Natural killer cell treated with Interleukin-12 subunit alpha and Interleukin-12 subunit beta and Interleukin-15 and Interleukin-18, amount 100 ng/mL, for 72 hours (primary cell): ENCODE results near the gene KIF19. TPM values are rescaled to one million over a fixed set of nuclear protein-coding genes. Genes with fewer than 3 reads are reported as not detected.

Experiments used
- ATAC-seq, 2 donors: fragments of 150-1000 bp; cut with Tn5 transposase in 1 of 2; sonication (Bioruptor Pico), chemical (Tn5 transposase) in 1 of 2; 2 replicates each; pipeline ENCODE4 v1.10.0; 2021
- DNase-seq: peaks from one replicate; pipeline ENCODE4 v3.0.0; 2022; ENCODE audit warnings: low spot score
- H3K27ac Mint-ChIP-seq, 2 donors: 1 replicate in 1 of 2; 2 replicates in 1 of 2; pipeline ENCODE4 v1.8.0; 2022; ENCODE audit warnings: mixed read lengths in 2 of 2, mild to moderate bottlenecking in 1 of 2, moderate library complexity in 1 of 2
- H3K27me3 Mint-ChIP-seq, 2 donors: 1 replicate in 1 of 2; 2 replicates in 1 of 2; pipeline ENCODE4 v1.8.0; 2022; ENCODE audit warnings: mixed read lengths in 2 of 2
- H3K36me3 Mint-ChIP-seq: one replicate; pipeline ENCODE4 v1.8.0; 2022; ENCODE audit warnings: mixed read lengths
- H3K4me1 Mint-ChIP-seq, 2 donors: 1 replicate in 1 of 2; 2 replicates in 1 of 2; pipeline ENCODE4 v1.8.0; 2022; ENCODE audit warnings: low read depth in 2 of 2, mixed read lengths in 2 of 2, mild to moderate bottlenecking in 1 of 2
- H3K4me3 Mint-ChIP-seq: one replicate; pipeline ENCODE4 v1.8.0; 2022; ENCODE audit warnings: mixed read lengths
- H3K9me3 Mint-ChIP-seq: 2 replicates; pipeline ENCODE4 v1.8.0; 2022; ENCODE audit warnings: mixed read lengths
- total RNA-seq, 2 donors: library from RNA; stranded (reverse); gene quantifications; one replicate each; pipeline ENCODE4 v1.2.3, GENCODE V29; 2022

The KIF19 gene
- total RNA-seq, 2 donors from 2014 or later, result 0.29 TPM; not detected in 1

DNA sequence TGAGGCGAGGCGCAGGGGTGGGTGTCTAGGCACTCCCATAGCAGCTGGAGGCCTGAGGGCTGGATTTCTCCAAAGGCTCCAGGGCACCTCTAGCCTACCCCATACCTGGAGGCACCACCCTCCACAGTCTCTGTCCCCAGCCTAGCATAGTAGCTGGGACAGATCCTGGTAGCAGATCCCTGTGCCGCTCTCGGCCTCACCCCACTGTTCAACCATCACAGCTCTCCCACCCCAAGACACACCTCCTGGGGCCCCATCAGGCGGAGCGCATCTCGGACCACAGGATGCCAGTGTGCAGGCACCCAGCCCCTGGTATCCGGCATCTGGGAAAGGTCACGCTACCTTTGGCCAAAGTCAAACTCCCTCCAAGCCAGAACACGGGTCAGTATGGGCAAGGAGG is 28.5 kb downstream of the KIF19 start:
- no peak for DNase-seq
- Mint-ChIP-seq H3K36me3 (no peaks in the 10 kb centered on the region), H3K4me3 (no peak overlapping the region), H3K4me1 (peaks cover 0 to 7% of the 10 kb centered on the region in 2 donors), H3K27me3 (peaks cover 9 to 27% of the 10 kb centered on the region in 2 donors), H3K9me3 (no peaks in the 10 kb centered on the region), H3K27ac (no peak overlapping the region)
- peak in 1 of 2 donors; percentile 3 for ATAC-seq

DNA sequence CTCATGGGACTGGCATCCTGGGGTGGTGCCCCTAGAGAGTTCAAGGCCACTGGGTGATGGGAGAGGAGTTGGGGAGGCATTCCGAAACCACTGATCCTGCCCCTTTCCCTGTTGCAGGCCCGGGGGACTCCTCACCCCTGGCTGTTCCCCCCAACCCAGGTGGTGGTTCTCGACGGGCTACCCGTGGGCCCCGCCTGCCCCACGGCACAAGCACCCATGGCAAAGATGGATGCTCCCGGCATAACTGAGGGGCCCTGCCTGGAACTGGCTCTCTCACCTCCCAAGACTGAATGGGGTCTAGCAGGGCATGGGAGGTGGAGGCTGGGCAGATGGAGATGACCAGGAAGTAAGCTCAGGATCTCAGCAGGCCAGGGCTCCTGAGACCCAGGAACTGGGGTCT is 29.0 kb downstream of the KIF19 start:
- Mint-ChIP-seq H3K4me3 (no peak overlapping the region), H3K9me3 (no peaks in the 10 kb centered on the region), H3K27me3 (peaks cover 9 to 25% of the 10 kb centered on the region in 2 donors), H3K36me3 (no peaks in the 10 kb centered on the region), H3K4me1 (peaks cover 0 to 7% of the 10 kb centered on the region in 2 donors), H3K27ac (no peak overlapping the region)
- ATAC-seq (no peak), DNase-seq (no peak)

- Mint-ChIP-seq H3K27ac (no peak overlapping the region), H3K36me3 (no peaks in the 10 kb centered on the region), H3K4me3 (no peak overlapping the region), H3K4me1 (peaks cover 0 to 7% of the 10 kb centered on the region in 2 donors), H3K9me3 (no peaks in the 10 kb centered on the region), H3K27me3 (peaks cover 17 to 26% of the 10 kb centered on the region in 2 donors)
- ATAC-seq (peak; percentile 25 to 32), DNase-seq (no peak)
Observed at GRCh38 chr17:74356646-74357465, 30.8 kb downstream of the KIF19 start.

DNA sequence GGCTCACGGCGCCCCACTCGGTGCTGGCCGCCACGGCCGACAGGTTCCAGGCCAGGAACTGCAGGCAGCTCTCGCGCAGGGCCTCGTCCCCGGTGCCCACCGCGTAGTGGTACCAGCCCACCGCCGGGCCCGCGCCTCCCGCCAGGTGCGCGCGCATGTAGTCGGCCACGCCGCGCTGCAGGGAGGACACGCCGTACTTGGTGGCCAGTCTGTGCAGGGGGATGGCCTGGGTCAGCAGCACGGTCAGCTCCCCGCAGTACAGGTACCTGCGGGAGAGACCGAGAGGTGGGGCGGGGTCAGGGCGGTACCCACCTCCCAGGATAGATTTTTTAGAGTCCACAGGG is 31.4 kb downstream of the KIF19 start:
- H3K27ac Mint-ChIP-seq, result no peak overlapping the region
- ATAC-seq (no peak), DNase-seq (no peak)
- peaks cover 0 to 7% of the 10 kb centered on the region in 2 donors for H3K4me1 Mint-ChIP-seq
- no peak overlapping the region for H3K4me3 Mint-ChIP-seq
- no peaks in the 10 kb centered on the region for H3K36me3 Mint-ChIP-seq
- no peaks in the 10 kb centered on the region for H3K9me3 Mint-ChIP-seq
- H3K27me3 Mint-ChIP-seq, result peaks cover 17 to 26% of the 10 kb centered on the region in 2 donors

GRCh38 chr17:74358697-74359096 is 32.7 kb downstream of the KIF19 start:
- Mint-ChIP-seq H3K4me1 (peaks cover 0 to 7% of the 10 kb centered on the region in 2 donors), H3K27me3 (peaks cover 17 to 22% of the 10 kb centered on the region in 2 donors), H3K36me3 (no peaks in the 10 kb centered on the region), H3K27ac (no peak overlapping the region), H3K4me3 (no peak overlapping the region), H3K9me3 (no peaks in the 10 kb centered on the region)
- DNase-seq (no peak), ATAC-seq (no peak)

DNA sequence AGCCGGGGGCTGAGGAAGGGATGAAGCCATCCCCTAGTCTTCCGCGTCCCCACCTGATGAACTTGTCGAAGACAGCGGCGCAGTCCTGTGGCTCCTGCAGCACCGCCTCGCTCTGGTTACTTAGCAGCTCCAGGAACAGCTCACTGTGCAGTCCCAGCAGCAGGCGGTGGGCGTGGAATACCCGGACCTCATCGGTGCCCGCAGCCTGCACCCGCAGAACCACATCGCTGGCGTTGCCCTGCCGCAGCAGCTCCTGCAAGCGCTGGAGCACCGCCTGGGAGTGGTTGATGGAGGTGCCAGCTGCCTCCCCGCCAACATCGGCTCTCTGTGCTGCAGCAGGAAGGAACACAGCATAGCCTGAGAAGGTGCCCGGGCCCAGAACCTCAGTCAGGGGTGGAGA is 33.9 kb downstream of the KIF19 start:
- ATAC-seq, result no peak
- Mint-ChIP-seq H3K4me3 (no peak overlapping the region), H3K27me3 (peaks cover 13 to 17% of the 10 kb centered on the region in 2 donors), H3K4me1 (peaks cover 0 to 3% of the 10 kb centered on the region in 2 donors), H3K27ac (no peak overlapping the region), H3K36me3 (no peaks in the 10 kb centered on the region), H3K9me3 (no peaks in the 10 kb centered on the region)
- no peak for DNase-seq

DNA sequence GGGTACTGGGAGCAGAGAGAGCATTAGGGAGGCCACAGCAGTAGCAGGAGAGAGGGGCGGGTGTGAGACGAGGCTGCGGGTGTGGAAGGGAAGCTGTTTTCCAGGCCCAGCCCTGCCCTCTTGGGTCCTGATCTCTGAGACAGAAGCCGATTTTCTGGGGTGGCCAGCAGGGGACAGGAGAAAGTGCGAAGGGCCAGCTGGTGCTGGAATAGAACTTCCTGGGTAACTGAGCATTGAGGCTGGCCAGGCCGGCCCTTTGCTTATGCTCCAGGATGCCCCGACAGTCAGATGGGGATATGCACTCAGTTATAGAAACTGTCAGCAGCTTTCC is 34.8 kb downstream of the KIF19 start:
- Mint-ChIP-seq H3K4me1 (peaks cover 0 to 3% of the 10 kb centered on the region in 2 donors), H3K36me3 (no peaks in the 10 kb centered on the region), H3K27me3 (peaks cover 13 to 17% of the 10 kb centered on the region in 2 donors), H3K4me3 (no peak overlapping the region), H3K27ac (no peak overlapping the region), H3K9me3 (no peaks in the 10 kb centered on the region)
- DNase-seq, result no peak
- no peak for ATAC-seq

DNA sequence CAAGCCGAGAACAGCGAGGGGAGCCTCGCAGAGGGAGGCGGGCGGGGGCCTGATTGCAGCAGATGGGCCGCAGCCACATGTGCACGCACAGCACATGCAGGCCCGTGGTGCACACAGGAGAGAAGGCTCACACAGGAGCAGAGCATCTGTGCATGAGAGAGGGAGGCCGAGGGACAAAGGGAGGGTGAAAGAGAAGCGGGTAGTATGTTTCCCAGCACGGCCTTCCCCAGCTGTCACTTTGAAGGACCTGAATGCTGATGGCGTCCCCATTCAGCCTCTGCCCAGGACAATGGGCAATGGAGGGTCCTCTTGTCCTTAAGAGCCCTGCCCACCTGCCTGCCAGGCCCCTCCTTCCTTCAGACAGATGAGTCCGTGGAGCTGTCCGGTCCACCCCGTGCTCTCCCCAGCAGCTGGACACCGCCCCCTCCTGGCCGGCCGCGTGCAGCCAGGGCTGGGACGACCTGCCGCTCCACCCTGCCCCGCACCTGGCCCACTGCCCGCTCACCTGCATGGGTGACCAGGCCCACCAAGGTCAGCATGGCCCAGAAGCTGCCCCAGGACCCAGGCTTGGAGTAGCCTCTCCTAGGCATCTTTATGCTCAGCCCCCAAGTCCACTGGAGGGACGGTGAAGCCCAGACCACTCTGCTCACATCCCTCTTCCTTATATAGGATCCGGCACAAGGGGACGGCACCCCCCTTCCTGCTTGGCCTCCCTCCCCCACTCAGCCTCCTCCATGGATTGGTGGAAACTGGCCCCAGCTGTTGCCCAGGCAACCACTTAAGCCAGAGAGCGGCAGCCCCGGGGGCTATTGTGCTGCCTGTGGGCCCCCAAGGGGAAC is 35.4 kb downstream of the KIF19 start, which contains the start of gene BTBD17:
Gene BTBD17 (minus strand): TSS at position 639 of the 839 bp plus-strand sequence. CDS start 49 bp downstream, at position 590.
- Mint-ChIP-seq H3K4me1 (peaks cover 0 to 3% of the 10 kb centered on the region in 2 donors), H3K9me3 (no peaks in the 10 kb centered on the region), H3K27ac (no peak within 1 kb of the TSS), H3K36me3 (no peaks in the 10 kb centered on the region), H3K27me3 (peaks cover 13 to 17% of the 10 kb centered on the region in 2 donors), H3K4me3 (no peak within 1 kb of the TSS)
- peak; percentile 60 to 71 for ATAC-seq
- no peak for DNase-seq

DNA sequence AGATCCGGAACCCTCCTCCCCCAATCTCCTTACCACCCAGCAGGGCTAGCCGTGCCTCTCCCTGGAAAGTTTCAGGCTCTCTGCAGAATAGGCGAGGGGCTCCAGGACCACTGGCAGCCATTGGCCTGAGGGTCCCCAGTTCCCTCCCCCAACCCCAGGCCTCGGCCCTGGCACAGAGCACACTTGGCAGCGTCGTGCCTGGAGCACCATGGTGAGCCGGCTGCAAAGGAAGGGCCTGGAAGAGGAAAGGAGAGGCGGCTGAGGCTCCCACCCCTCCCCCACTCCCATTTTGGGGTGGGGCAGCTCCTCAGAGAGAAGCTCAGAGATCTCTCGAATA is 36.0 kb downstream of the KIF19 start:
- Mint-ChIP-seq H3K27me3 (peaks cover 13 to 17% of the 10 kb centered on the region in 2 donors), H3K9me3 (no peaks in the 10 kb centered on the region), H3K4me1 (peaks cover 0 to 3% of the 10 kb centered on the region in 2 donors), H3K4me3 (no peak overlapping the region), H3K27ac (no peak overlapping the region), H3K36me3 (no peaks in the 10 kb centered on the region)
- DNase-seq (no peak), ATAC-seq (no peak)

DNA sequence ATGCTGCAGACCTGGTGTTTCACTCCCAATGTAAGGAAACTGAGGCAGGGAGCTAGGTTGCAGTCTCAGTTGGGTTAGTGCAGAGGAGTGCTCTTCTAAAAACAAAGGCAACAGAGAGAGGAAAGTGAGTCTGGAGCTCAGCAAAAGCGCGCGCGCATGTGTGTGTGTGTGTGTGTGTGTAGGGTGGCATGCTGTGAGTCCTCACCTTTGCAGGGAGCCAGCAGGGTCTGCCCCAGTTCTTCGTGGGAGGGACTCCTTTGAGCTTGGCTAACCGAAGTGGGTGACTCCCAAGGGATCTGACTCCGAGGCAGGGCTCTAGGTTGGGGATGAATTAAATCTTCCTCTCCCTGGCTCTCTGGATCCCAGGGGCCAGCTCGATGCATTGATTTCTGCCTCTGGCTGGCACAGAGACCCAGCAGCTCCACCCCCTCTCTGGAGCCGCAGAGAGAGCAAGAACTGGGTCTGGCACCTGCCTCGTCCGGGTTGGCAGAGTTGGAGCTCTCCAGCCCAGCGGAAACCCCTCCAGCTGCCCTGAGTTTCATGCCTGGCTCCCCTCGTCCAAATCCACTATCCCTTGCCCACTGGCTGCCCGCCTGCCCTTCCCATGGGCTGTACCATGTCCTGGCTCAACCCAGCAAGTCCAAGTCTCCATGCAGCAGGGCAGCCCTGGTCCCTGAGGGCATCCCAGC is 36.9 kb downstream of the KIF19 start:
- H3K4me3 Mint-ChIP-seq, result no peak overlapping the region
- H3K27me3 Mint-ChIP-seq, result peaks cover 11 to 17% of the 10 kb centered on the region in 2 donors
- ATAC-seq, result no peak
- no peaks in the 10 kb centered on the region for H3K9me3 Mint-ChIP-seq
- H3K36me3 Mint-ChIP-seq, result no peaks in the 10 kb centered on the region
- peaks cover 0 to 3% of the 10 kb centered on the region in 2 donors for H3K4me1 Mint-ChIP-seq
- DNase-seq, result no peak
- H3K27ac Mint-ChIP-seq, result no peak overlapping the region

DNA sequence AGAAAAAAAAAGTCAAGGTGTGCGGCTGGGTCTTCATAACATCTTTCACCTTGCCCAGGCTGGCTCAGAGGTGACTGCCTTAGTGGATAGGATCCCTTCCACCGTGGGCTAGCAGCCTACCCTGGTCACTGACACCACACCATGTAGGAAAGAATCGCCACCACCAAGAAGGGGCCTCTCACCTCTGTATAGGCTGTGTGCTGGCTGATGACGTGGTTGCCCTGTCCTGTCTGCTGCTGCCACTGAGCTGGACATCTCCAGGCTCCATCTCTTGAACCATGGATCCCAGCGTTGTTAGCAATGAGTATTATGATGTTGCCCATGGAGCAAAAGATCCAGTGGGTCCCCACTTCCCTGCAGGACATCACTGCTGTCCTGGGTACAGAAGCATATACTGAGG is 41.2 kb downstream of the KIF19 start, which contains the start of gene GPR142:
Gene GPR142 (plus strand): TSS at position 301 of the 400 bp plus-strand sequence. CDS start 2,035 bp downstream, outside the sequence.
- Mint-ChIP-seq H3K4me3 (no peak within 1 kb of the TSS), H3K36me3 (no peaks in the 10 kb centered on the region), H3K27me3 (no peaks in the 10 kb centered on the region)

DNA sequence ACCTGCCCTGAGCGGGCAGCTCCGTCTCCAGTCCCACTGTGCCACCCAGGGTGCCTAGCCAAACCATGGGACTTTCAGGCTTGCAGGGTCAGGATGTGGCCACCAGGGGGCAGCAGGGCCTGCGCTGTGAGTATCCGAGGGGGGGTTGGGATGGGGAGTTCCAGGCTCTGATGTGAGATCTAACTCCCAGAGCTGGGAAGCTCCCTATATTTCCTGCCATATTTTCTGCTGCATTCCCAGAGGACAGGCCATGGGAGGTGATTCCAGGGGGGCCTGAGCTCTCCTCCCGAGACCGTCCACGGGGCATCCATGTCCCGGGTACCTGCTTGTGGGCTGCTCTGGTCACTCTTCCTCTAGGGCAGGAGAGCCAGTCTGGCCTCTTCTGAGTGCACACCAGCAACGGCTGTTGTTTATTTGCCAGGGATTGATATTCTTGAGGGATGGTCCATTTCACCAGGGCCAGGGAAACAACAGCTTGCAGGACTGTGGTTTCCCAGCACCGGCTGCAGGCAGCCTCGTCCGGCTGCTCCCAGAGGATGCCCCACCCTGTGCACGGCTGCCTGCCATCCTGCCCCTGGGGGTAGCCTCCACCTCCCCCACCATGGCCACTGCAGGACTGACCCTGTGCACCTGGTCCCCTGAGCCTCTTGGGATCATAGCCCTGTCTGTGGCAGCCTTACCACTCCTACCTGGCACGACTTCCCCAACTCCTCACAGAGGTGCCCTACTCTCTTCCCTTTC is 42.5 kb downstream of the KIF19 start:
- no peaks in the 10 kb centered on the region for H3K36me3 Mint-ChIP-seq
- peak; percentile 64 to 80 for ATAC-seq
- peaks cover 7 to 11% of the 10 kb centered on the region in 2 donors for H3K4me1 Mint-ChIP-seq
- no peaks in the 10 kb centered on the region for H3K27me3 Mint-ChIP-seq
- H3K27ac Mint-ChIP-seq, result no peak overlapping the region
- H3K4me3 Mint-ChIP-seq, result peak overlapping the region; percentile 36
- H3K9me3 Mint-ChIP-seq, result no peaks in the 10 kb centered on the region
- DNase-seq, result peak; percentile 77

More for the DNA sequence above, 41.2 kb downstream of the KIF19 start, which contains the start of gene GPR142:
- no peak for DNase-seq
- no peak for ATAC-seq
- Mint-ChIP-seq H3K27ac (no peak within 1 kb of the TSS), H3K4me1 (peaks cover 7 to 11% of the 10 kb centered on the region in 2 donors), H3K9me3 (no peaks in the 10 kb centered on the region)

DNA sequence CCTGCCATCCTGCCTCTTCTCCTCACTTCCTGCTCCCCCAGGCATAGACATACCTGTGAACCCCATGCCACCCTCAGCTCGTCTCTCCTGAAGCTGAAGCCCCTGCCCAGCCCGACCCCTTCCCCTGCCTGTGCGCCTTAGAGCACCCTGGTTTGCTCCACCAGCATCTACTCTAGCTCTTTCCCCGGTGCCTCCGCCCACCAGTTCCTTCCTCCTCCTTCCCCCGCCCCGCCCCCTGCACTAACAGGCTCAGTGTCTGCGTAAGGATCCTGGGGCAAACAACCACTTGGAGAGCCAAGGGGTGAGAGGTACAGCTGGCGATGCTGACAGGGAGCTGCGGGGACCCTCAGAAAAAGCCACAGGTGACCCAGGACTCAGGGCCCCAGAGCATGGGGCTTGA is 43.2 kb downstream of the KIF19 start:
- ATAC-seq (peak; percentile 47 to 66), DNase-seq (no peak)
- no peaks in the 10 kb centered on the region for H3K9me3 Mint-ChIP-seq
- H3K27me3 Mint-ChIP-seq, result no peaks in the 10 kb centered on the region
- peaks cover 7 to 11% of the 10 kb centered on the region in 2 donors for H3K4me1 Mint-ChIP-seq
- H3K4me3 Mint-ChIP-seq, result peak overlapping the region; percentile 36
- no peaks in the 10 kb centered on the region for H3K36me3 Mint-ChIP-seq
- no peak overlapping the region for H3K27ac Mint-ChIP-seq
